GM21515 (cell line): ENCODE results near the gene LZTS3.
"Not testable (repeated sequence)": the region's sequence is repeated elsewhere in the genome, so short reads cannot be mapped to it uniquely, and the experiment has no call there.

Source experiments
- ATAC-seq: cut with Tn5 transposase; IDR thresholded peaks from one replicate; pipeline ENCODE4 v1.9.1; 2021; ENCODE audit not compliant: unreplicated experiment

The LZTS3 gene

GRCh38 chr20:3141757-3142156 is 31.6 kb downstream of the LZTS3 start:
- ATAC-seq, result no peak

DNA sequence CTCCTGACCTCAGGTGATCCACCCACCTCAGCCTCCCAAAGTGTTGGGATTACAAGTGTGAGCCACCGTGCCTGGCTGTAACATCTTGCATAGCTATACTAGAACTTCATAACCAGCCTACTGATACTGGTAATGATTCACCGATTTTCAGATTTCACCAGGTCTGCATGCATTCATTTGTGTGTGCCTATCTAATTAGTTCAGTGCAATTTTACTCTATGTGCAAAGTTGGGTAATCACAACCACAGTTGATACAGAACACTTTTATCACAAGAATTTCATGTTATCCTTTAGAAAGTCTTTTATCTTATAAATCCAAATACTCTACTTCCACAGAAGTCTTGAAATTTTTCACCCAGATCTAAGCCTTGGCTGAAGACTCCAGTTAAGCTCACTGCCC is 35.9 kb downstream of the LZTS3 start:
- no peak for ATAC-seq

GRCh38 chr20:3135507-3136070 is 37.8 kb downstream of the LZTS3 start:
- ATAC-seq, result no peak

GRCh38 chr20:3134151-3134550 is 39.2 kb downstream of the LZTS3 start:
- no peak for ATAC-seq

- ATAC-seq, result no peak
These were observed 40.2 kb downstream of the LZTS3 start for GRCh38 chr20:3133155-3133554.

DNA sequence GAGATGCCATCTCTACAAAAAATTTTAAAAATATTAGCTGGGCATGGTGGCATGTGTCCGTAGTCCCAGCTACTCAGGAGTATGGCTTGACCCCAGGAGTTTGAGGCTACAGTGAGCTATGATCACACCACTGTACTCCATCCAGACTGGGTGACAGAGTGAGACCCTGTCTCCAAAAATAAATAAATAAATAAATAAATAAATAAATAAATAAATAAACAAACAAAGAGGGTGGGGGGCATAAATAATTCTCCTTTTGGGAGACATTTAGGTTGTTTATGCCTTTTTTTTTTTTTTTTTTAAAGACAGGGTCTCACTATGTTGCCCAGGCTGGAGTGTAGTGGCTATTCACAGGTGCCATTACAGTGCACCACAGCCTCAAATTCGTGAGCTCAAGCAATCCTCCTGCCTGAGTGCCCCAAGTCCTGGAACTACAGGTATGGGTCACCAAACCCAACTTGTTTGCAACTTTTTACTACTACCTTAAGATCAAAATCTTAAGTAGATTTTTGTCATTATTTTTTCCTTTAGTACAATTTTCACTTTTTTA is 43.2 kb downstream of the LZTS3 start:
- ATAC-seq, result no peak

GRCh38 chr20:3129094-3129493 is 44.3 kb downstream of the LZTS3 start:
- ATAC-seq, result no peak

GRCh38 chr20:3128275-3128984 is 44.9 kb downstream of the LZTS3 start:
- ATAC-seq, result no peak

DNA sequence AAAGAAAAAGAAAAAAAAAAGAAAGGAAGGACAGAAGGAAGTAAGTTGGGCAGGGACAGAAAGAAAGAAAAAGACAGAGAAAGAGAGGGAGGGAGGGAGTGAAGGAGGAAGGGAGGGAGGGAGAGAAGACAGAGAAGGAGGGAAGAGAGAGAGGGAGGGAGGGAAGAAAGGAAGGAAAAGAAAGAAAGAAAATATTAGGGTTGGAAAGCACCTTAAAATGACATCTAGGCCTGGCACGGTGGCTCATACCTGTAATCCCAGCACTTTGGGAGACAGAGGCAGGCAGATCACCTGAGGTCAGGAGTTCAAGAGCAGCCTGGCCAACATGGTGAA is 46.9 kb downstream of the LZTS3 start:
- no peak for ATAC-seq

DNA sequence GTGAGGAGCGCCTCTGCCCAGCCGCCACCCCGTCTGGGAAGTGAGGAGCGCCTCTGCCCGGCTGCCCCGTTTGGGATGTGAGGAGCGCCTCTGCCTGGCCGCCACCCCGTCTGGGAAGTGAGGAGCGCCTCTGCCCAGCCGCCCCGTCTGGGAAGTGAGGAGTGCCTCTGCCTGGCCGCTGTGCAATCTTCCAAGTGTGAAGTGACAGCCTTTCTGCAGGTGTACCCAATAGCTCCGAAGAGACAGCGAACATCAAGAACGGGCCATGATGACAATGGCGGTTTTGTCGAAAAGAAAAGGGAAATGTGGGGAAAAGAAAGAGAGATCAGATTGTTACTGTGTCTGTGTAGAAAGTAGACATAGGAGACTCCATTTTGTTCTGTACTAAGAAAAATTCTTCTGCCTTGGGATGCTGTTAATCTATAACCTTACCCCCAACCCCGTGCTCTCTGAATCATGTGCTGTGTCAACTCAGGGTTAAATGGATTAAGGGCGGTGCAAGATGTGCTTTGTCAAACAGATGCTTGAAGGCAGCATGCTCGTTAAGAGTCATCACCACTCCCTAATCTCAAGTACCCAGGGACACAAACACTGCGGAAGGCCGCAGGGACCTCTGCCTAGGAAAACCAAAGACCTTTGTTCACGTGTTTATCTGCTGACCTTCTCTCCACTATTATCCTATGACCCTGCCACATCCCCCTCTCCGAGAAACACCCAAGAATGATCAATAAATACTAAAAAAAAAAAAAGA is 47.4 kb downstream of the LZTS3 start:
- ATAC-seq, result not testable (repeated sequence)

DNA sequence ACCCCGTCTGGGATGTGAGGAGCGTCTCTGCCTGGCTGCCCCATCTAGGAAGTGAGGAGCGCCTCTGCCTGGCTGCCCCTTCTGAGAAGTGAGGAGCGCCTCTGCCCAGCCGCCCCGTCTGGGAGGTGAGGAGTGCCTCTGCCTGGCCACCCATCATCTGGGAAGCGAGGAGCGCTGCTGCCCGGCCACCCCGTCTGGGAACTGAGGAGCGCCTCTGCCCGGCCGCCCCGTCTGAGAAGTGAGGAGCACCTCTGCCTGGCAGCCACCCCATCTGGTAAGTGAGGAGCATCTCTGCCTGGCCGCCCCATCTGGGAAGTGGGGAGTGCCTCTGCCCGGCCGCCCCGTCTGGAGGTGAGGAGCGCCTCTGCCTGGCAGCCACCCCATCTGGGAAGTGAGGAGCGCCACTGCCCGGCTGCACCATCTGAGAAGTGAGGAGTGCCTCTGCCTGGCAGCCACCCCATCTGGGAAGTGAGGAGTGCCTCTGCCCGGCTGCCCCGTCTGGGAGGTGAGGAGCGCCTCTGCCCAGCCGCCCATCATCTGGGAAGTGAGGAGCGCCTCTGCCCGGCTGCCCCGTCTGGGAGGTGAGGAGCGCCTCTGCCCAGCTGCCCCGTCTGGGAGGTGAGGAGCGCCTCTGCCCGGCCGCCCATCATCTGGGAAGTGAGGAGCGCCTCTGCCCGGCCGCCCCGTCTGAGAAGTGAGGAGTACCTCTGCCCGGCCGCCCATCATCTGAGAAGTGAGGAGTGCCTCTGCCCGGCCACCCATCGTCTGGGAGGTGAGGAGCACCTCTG is 48.4 kb downstream of the LZTS3 start:
- ATAC-seq, result not testable (repeated sequence)

- not testable (repeated sequence) for ATAC-seq
These were observed 49.2 kb downstream of the LZTS3 start for GRCh38 chr20:3124163-3124562.

- no peak for ATAC-seq
These were observed 49.8 kb downstream of the LZTS3 start for GRCh38 chr20:3123542-3123941.

GRCh38 chr20:3121955-3122610 is 51.3 kb downstream of the LZTS3 start:
- ATAC-seq, result no peak

- ATAC-seq, result no peak
These were observed 52.0 kb downstream of the LZTS3 start for GRCh38 chr20:3121271-3121911.

GRCh38 chr20:3119044-3119443 is 54.3 kb downstream of the LZTS3 start:
- no peak for ATAC-seq

GRCh38 chr20:3117839-3118379 is 55.4 kb downstream of the LZTS3 start:
- ATAC-seq, result not testable (repeated sequence)

DNA sequence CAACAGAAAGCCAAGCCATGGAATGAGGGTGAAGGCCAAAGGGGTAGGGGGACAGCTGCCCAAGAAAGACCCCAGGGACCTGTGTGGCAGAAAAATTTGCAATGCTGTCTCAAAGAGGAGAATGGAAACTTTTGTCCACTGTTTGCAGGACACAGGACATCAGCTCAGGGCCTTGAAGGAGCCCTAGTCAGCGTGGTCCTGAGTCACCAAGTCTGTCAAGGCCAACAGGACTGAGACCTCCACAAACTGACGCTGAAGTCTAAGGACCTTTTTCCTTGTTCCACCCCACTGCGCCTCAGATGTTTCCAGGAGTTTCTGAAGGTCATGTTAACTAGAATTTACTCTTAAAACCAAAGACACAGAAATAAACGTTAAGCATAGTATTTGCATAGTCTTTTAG is 57.0 kb downstream of the LZTS3 start:
- no peak for ATAC-seq

DNA sequence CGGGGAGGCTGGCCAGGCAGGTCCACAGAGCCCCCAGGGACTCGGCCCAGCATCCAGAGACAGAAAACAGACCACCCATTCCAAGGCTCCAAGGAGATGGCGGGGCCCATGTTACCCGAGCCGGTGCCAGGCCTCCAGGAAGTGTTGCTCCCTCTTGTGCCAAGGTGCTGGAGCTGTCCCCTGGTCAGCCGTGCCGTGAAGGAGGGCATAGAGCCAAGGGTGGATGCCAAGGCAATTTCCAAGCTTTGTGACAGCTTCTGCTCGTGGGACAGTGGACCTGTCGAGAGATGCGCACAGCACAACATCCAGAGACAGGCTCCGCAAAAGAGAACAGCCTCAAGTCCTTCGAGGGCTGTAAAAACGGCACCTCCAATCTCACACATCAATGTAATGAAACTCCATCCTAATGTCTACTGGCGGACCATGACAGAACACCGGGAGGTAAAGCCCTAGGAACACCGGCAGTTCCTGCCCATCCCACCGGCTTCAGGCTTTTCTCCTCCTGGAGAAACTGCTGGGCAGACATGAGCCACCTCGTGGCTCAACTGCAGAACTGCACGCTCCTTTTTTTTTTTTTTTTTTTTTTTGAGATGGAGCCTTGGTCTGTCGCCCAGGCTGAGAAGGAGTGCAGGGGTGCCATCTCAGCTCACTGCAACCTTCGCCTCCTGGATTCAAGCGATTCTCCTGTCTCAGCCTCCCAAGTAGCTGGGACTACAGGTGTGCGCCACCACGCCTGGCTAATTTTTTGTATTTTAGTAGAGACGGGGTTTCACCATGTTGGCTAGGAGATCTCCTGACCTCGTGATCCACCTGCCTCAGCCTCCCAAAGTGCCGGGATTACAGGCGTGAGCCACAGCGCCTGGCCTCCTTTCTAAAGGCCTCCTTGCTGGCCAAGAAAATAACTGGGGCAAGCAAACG is 57.9 kb downstream of the LZTS3 start:
- no peak for ATAC-seq
